Effector CD4-positive, alpha-beta T cell (primary cell): ENCODE measurements around the gene ADGRL3.
"Not testable (repeated sequence)": the region's sequence is repeated elsewhere in the genome, so short reads cannot be mapped to it uniquely, and the experiment has no call there.

Experiments used
- DNase-seq: peaks from one replicate; pipeline ENCODE4 v3.0.0-alpha.2; 2020

ADGRL3 gene

GRCh38 chr4:61207156-61207555 is 7.0 kb downstream of the ADGRL3 start:
- DNase-seq = not testable (repeated sequence)

- DNase-seq = no peak
Measured at GRCh38 chr4:61210186-61210939, 10.2 kb downstream of the ADGRL3 start.

- no peak for DNase-seq
Measured at GRCh38 chr4:61211781-61212180, 11.7 kb downstream of the ADGRL3 start.

- DNase-seq = no peak
Measured at GRCh38 chr4:61212788-61213187, 12.7 kb downstream of the ADGRL3 start.

- no peak for DNase-seq
Measured at GRCh38 chr4:61214680-61215079, 14.6 kb downstream of the ADGRL3 start.

- no peak for DNase-seq
Measured at GRCh38 chr4:61217222-61217621, 17.1 kb downstream of the ADGRL3 start.

GRCh38 chr4:61220556-61220955 is 20.4 kb downstream of the ADGRL3 start:
- no peak for DNase-seq

- no peak for DNase-seq
Measured at GRCh38 chr4:61223385-61223784, 23.3 kb downstream of the ADGRL3 start.

- no peak for DNase-seq
Measured at GRCh38 chr4:61224573-61224972, 24.4 kb downstream of the ADGRL3 start.

- no peak for DNase-seq
Measured at GRCh38 chr4:61225656-61226055, 25.5 kb downstream of the ADGRL3 start.

- DNase-seq = no peak
Measured at GRCh38 chr4:61231421-61231820, 31.3 kb downstream of the ADGRL3 start.

GRCh38 chr4:61239250-61239649 is 39.1 kb downstream of the ADGRL3 start:
- DNase-seq = no peak

GRCh38 chr4:61243962-61244361 is 43.8 kb downstream of the ADGRL3 start:
- no peak for DNase-seq

GRCh38 chr4:61245069-61245714 is 45.1 kb downstream of the ADGRL3 start:
- DNase-seq = no peak

- DNase-seq = no peak
Measured at GRCh38 chr4:61246034-61246433, 45.9 kb downstream of the ADGRL3 start.

GRCh38 chr4:61248705-61249104 is 48.6 kb downstream of the ADGRL3 start:
- no peak for DNase-seq

GRCh38 chr4:61251129-61251528 is 51.0 kb downstream of the ADGRL3 start:
- DNase-seq = no peak

- no peak for DNase-seq
Measured at GRCh38 chr4:61254406-61254805, 54.3 kb downstream of the ADGRL3 start.

- no peak for DNase-seq
Measured at GRCh38 chr4:61273233-61273632, 73.1 kb downstream of the ADGRL3 start.

- DNase-seq = no peak
Measured at GRCh38 chr4:61274286-61274685, 74.2 kb downstream of the ADGRL3 start.

GRCh38 chr4:61275241-61275640 is 75.1 kb downstream of the ADGRL3 start:
- DNase-seq = no peak

GRCh38 chr4:61276029-61276428 is 75.9 kb downstream of the ADGRL3 start:
- DNase-seq = no peak

- no peak for DNase-seq
Measured at GRCh38 chr4:61277785-61278760, 77.9 kb downstream of the ADGRL3 start.
